Hepatocyte (in vitro differentiated cells): ENCODE data around the gene COL4A2. TPM values are rescaled to one million over a fixed set of nuclear protein-coding genes. Genes with fewer than 3 reads are reported as not detected.
A peak's percentile ranks its signal among the peaks of the same experiment; 100 is the strongest.

ENCODE experiments used
- DNase-seq: peaks from one replicate; pipeline ENCODE4 v3.0.0-alpha.2; 2016; ENCODE audit warnings: low spot score
- H2AFZ ChIP-seq: fragments of 200-600 bp; sonication (generic); 2 replicates; pipeline ENCODE4 v1.6.0; 2016; ENCODE audit warnings: antibody characterized with exemption, mild to moderate bottlenecking
- H3K27ac ChIP-seq: fragments of 200-600 bp; sonication (generic); 2 replicates; pipeline ENCODE4 v1.5.1; 2016; ENCODE audit warnings: mild to moderate bottlenecking
- H3K27me3 ChIP-seq: fragments of 200-600 bp; sonication (generic); 2 replicates; pipeline ENCODE4 v1.6.1; 2016
- H3K36me3 ChIP-seq: fragments of 200-600 bp; sonication (generic); replicated peaks from 2 replicates; pipeline ENCODE4 v1.5.1; 2016; ENCODE audit warnings: low read depth; ENCODE audit not compliant: insufficient read depth
- H3K4me1 ChIP-seq: fragments of 200-600 bp; sonication (generic); 2 replicates; pipeline ENCODE4 v1.5.1; 2016; ENCODE audit warnings: mild to moderate bottlenecking, moderate library complexity; ENCODE audit not compliant: insufficient read depth
- H3K4me2 ChIP-seq: fragments of 200-600 bp; sonication (generic); 2 replicates; pipeline ENCODE4 v1.6.0; 2016
- H3K4me3 ChIP-seq: fragments of 200-600 bp; sonication (generic); 2 replicates; pipeline ENCODE4 v1.5.1; 2016; ENCODE audit warnings: mild to moderate bottlenecking
- H3K79me2 ChIP-seq: fragments of 200-600 bp; sonication (generic); 2 replicates; pipeline ENCODE4 v1.6.0; 2017; ENCODE audit warnings: mild to moderate bottlenecking
- H3K9me2 ChIP-seq: fragments of 200-600 bp; sonication (generic); replicated peaks from 2 replicates; pipeline ENCODE4 v1.6.0; 2017; ENCODE audit warnings: mild to moderate bottlenecking; ENCODE audit not compliant: insufficient read depth
- H3K9me3 ChIP-seq: fragments of 200-600 bp; sonication (generic); 2 replicates; pipeline ENCODE4 v1.5.1; 2016; ENCODE audit warnings: low read depth, mild to moderate bottlenecking
- H4K20me1 ChIP-seq: fragments of 200-600 bp; sonication (generic); 2 replicates; pipeline ENCODE4 v1.6.0; 2016; ENCODE audit warnings: mild to moderate bottlenecking; ENCODE audit not compliant: insufficient read depth, poor library complexity, severe bottlenecking
- CTCF ChIP-seq: fragments of 200-600 bp; sonication (generic); IDR thresholded peaks from 2 replicates; pipeline ENCODE4 v1.5.1; 2016; ENCODE audit warnings: antibody characterized with exemption, mild to moderate bottlenecking; ENCODE audit not compliant: poor library complexity
- EZH2 ChIP-seq: fragments of 200-600 bp; sonication (generic); IDR thresholded peaks from 2 replicates; pipeline ENCODE4 v1.6.1; 2016; ENCODE audit warnings: antibody characterized with exemption, mild to moderate bottlenecking, borderline replicate concordance
- EZH2phosphoT487 ChIP-seq: fragments of 200-600 bp; sonication (generic); IDR thresholded peaks from one replicate; pipeline ENCODE4 v1.6.1; 2018; ENCODE audit warnings: antibody characterized with exemption, mild to moderate bottlenecking, low read depth, moderate library complexity; ENCODE audit not compliant: unreplicated experiment, severe bottlenecking
- WGBS: methylation state at CpG from one replicate; pipeline ENCODE4 v1.1.6; 2016; ENCODE audit warnings: low lambda C conversion rate; ENCODE audit errors: missing lambda C conversion rate; 5-methylcytosine and 5-hydroxymethylcytosine counted together
- polyA plus RNA-seq: library from polyadenylated mRNA; unstranded; fragments of >200 nt; fragmentation: Nextera tagmentation; extraction: Ambion mirVana; gene quantifications from 2 replicates; pipeline ENCODE4 v1.2.1, GENCODE V29; 2016
- total RNA-seq: library from RNA; depleted of rRNA; stranded (reverse); fragments of >200 nt; gene quantifications from 2 replicates; pipeline ENCODE4 v1.2.3, GENCODE V29; 2014

COL4A2 gene
- total and polyA plus RNA-seq, 2 experiments from 2014 or later: 171 to 221 TPM

GRCh38 chr13:110546378-110546777 lies 239.3 kb downstream of the COL4A2 start:
- DNase-seq: no peak
- 94% methylated on average over 4 of the region's 4 CpGs for WGBS
- H3K4me2 ChIP-seq: no peak overlapping the region
- no peak overlapping the region for H3K4me3 ChIP-seq
- H3K79me2 ChIP-seq: peaks cover 87% of the 10 kb centered on the region
- no peak overlapping the region for H2AFZ ChIP-seq
- no peaks in the 10 kb centered on the region for H3K27me3 ChIP-seq
- no peaks in the 10 kb centered on the region for H4K20me1 ChIP-seq
- H3K36me3 ChIP-seq: no peaks in the 10 kb centered on the region
- no peaks in the 10 kb centered on the region for H3K9me2 ChIP-seq
- H3K4me1 ChIP-seq: peaks cover 22% of the 10 kb centered on the region
- peaks cover 7% of the 10 kb centered on the region for H3K9me3 ChIP-seq
- TF ChIP-seq EZH2phosphoT487: no peak
- peak overlapping the region; percentile 20 for H3K27ac ChIP-seq

- H3K27me3 ChIP-seq: no peaks in the 10 kb centered on the region
- peak; percentile 72 for DNase-seq
- no peaks in the 10 kb centered on the region for H3K9me2 ChIP-seq
- no peak overlapping the region for H3K4me3 ChIP-seq
- peaks cover 17% of the 10 kb centered on the region for H3K4me1 ChIP-seq
- H3K79me2 ChIP-seq: peaks cover 90% of the 10 kb centered on the region
- H3K27ac ChIP-seq: peak overlapping the region; percentile 51
- no peaks in the 10 kb centered on the region for H4K20me1 ChIP-seq
- 77% methylated on average over 14 of the region's 14 CpGs for WGBS
- H3K36me3 ChIP-seq: no peaks in the 10 kb centered on the region
- H3K9me3 ChIP-seq: peaks cover 7% of the 10 kb centered on the region
- TF ChIP-seq EZH2phosphoT487 (no peak), CTCF (no peak), EZH2 (no peak)
- H3K4me2 ChIP-seq: no peak overlapping the region
- H2AFZ ChIP-seq: no peak overlapping the region
Measured at GRCh38 chr13:110546926-110547325, 239.8 kb downstream of the COL4A2 start.

- peaks cover 10% of the 10 kb centered on the region for H3K4me1 ChIP-seq
- peaks cover 3% of the 10 kb centered on the region for H3K9me3 ChIP-seq
- H3K9me2 ChIP-seq: no peaks in the 10 kb centered on the region
- H2AFZ ChIP-seq: no peak overlapping the region
- no peaks in the 10 kb centered on the region for H4K20me1 ChIP-seq
- peaks cover 95% of the 10 kb centered on the region for H3K79me2 ChIP-seq
- TF ChIP-seq EZH2phosphoT487 (no peak), CTCF (no peak), EZH2 (no peak)
- peak; percentile 3 for DNase-seq
- 85% methylated on average over 7 of the region's 7 CpGs for WGBS
- no peak overlapping the region for H3K4me2 ChIP-seq
- no peak overlapping the region for H3K4me3 ChIP-seq
- H3K27me3 ChIP-seq: no peaks in the 10 kb centered on the region
- H3K36me3 ChIP-seq: no peaks in the 10 kb centered on the region
- H3K27ac ChIP-seq: no peak overlapping the region
Measured at GRCh38 chr13:110548891-110549794, 242.1 kb downstream of the COL4A2 start.

GRCh38 chr13:110549795-110550160 lies 242.7 kb downstream of the COL4A2 start:
- Histone ChIP-seq H3K4me1 (peaks cover 10% of the 10 kb centered on the region), H3K79me2 (peaks cover 95% of the 10 kb centered on the region), H4K20me1 (no peaks in the 10 kb centered on the region), H3K4me2 (no peak overlapping the region), H3K9me3 (no peaks in the 10 kb centered on the region), H3K9me2 (no peaks in the 10 kb centered on the region), H3K27me3 (no peaks in the 10 kb centered on the region), H3K27ac (no peak overlapping the region), H2AFZ (no peak overlapping the region), H3K4me3 (no peak overlapping the region), H3K36me3 (no peaks in the 10 kb centered on the region)
- 99% methylated on average over 11 of the region's 11 CpGs for WGBS
- no peak for TF ChIP-seq EZH2phosphoT487
- TF ChIP-seq EZH2: no peak
- TF ChIP-seq CTCF: no peak
- no peak for DNase-seq
